NT2/D1 (cell line): ENCODE results near the gene LRRC32.

Experiments
- SUZ12 ChIP-seq: IDR thresholded peaks from 2 replicates; pipeline ENCODE4 v1.6.1; 2011; ENCODE audit not compliant: insufficient read length, insufficient read depth; ENCODE audit errors: extremely low read depth
- YY1 ChIP-seq: IDR thresholded peaks from 2 replicates; pipeline ENCODE4 v1.6.1; 2011; ENCODE audit not compliant: insufficient read length, insufficient read depth

DNA sequence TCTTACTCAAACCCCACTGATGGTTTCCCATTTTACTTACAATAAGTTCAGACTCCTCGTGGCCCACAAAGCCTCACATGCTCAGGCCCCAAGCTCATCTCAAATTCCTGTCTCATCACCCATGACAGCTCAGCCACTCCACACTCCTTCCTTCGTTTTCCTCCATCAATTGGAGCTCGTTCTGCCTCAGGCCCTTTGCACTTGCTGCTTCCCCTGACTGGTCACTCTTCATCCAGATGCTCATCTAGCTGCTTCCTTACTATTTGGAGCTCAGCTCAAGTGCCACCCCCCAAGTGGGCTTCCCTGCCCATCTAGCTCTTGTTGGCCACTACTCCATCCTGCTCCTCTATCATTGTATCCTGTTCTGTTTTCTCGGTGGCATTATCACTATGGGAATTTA, 46.8 kb upstream of the LRRC32 start:
- TF ChIP-seq SUZ12 = no peak
- no peak for TF ChIP-seq YY1
